ENCODE data around the gene CDADC1.

- TF ChIP-seq CTCF (conservative IDR thresholded peaks at IDR 0.05) (no peak), ZFX (IDR thresholded peaks at IDR 0.05) (no peak)
Observed at GRCh38 chr13:49303533-49304252, 56.0 kb downstream of the CDADC1 start.
